ENCODE data around the gene CACNA1B.
"Not testable (repeated sequence)": the region's sequence is repeated elsewhere in the genome, so short reads cannot be mapped to it uniquely, and the experiment has no call there.

CACNA1B gene

DNA sequence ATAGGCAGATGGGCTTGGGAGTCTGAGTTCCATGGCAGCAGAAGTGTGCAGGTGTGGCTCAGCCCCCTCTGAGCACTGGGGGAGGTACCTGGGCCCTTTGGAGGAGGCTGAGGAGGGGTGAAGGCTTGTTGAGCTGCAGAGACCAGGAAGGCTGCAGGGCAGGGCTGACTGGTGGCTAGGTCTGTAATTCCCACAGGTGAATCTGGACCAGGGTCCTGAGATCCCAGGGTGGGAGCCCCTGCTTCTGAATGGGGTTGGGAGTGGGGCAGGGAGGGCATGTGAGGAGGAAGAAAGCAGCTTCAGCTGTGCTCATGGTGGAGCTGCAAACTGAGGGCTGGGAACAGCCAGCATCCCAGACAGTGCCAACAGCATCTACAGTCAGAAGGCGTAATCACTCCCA is 111.1 kb downstream of the CACNA1B start:
- FAIRE-seq: no peak

DNA sequence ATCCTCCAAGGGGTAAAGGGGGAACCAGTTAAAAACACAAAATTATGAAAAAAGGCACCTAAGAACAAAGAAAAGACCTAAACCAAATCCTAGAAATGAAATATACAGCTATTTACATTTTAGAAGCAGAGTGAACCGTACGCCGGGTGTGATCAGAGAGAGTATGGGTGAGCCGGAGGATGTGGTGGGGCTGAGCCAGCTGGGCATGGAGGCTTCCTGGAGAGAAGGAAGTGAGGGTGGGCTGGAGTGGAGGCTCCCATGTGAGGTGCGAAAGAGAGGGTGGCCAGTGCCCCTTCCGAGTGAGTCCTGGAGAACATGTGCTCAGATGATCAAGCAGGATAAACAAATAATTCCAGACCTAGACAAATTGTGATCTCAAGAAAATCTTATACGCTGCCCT is 111.6 kb downstream of the CACNA1B start:
- no peak for FAIRE-seq

DNA sequence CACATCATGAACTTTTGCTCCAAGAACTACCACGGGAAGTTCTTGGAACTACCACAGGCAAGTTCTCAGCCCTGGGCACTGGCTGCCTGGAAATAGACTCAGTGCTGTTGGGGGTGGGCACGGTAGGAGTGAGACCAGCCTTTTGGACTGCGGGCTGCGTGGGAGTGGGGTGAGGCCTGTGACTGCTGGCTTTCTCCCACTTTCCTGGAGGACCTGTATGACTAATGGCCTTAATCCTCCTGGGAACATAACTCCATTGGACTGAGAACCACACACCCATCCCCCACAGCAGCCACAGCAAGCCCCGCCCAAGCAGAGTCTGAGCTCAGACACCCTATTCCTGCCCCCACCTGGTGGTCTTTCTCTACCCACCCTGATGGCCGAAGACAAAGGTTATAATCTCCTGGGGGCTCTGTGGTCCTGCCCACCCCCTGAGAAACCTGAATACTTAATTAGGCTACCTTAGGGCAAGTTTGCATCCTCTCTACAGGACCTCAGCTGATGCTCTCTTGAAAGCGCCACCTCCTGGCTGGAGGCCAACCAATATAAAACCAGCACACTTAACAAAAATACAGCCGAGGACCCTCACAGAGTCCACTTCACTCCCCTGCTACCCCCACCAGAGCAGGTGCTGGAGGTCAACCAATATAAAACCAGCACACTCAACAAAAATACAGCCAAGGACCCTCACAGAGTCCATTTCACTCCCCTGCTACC is 112.6 kb downstream of the CACNA1B start:
- no peak for FAIRE-seq

DNA sequence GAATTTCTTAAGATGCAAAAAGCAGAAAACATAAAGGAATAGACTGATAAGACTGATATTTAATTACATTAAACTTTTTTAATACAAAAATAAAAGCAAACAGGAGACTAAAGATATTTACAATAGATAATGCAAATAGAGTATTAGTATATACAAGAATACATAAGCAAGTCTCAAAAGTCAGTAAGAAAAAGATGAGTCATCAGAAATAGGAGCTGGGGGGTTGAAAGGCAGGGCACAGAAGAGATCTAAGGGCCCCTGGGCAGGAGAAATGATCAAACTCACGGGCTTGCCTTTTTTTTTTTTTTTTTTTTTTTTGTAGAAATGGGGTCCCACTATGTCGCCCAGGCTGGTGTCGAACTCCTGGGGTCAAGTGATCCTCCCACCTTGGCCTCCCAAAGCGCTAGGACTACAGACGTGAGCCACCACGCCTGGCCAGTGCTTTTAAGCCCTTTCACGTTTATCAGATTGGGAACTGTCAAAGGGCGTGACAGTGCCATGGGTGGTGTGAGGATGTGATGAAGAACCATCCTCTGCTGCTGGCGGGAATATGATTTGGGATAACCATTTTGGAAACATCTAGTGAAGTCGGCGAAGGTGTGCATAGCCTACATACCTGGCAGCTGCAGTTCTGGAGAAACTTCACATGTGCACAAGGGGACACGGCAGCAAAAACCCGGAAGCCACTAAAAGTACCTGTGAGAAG is 126.1 kb downstream of the CACNA1B start:
- FAIRE-seq: no peak

DNA sequence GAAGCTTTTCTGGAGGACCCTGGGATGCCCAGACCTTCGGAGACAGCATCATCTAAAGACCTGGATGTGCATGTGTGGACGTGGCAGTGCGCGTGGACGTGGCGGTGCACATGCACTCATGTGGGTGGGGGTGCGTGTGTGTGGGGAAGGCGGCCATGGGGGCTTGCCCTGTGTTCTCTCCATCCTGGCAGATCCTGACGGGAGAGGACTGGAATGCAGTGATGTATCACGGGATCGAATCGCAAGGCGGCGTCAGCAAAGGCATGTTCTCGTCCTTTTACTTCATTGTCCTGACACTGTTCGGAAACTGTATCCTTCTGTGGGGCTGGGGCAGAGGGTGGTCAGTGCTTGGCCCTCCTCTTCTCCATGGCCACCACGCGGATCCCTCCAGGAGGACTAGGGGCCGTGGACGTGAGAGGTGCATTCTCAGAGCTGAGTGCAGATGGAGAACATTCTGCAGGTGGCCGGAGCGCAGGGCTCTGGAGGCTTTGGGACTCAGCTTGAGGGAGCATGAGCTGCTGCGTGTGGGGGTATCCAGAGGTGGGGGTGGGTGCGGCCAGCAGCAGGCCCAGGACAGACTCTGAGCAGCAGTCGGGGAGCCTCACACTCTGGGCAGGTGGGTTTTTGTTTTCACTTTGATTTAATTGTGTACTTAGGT is 129.1 kb downstream of the CACNA1B start:
- FAIRE-seq: no peak

DNA sequence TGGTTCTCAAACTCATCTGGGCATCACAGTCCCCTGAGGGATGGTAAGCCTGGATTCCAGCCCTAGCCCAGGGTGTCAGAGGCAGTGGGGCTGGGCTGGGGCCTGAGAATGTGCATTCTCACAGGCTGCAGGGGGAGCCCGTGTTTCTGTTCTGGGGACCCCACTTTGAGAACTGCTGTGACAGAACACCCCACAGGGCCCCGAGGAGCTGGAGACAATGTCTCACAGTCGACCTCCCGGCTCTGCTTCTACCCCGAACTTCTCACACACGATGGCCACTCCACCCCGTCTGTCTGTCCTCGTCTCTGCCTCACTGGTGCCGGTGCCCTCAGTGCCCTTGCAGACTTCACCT is 130.0 kb downstream of the CACNA1B start:
- FAIRE-seq: no peak

DNA sequence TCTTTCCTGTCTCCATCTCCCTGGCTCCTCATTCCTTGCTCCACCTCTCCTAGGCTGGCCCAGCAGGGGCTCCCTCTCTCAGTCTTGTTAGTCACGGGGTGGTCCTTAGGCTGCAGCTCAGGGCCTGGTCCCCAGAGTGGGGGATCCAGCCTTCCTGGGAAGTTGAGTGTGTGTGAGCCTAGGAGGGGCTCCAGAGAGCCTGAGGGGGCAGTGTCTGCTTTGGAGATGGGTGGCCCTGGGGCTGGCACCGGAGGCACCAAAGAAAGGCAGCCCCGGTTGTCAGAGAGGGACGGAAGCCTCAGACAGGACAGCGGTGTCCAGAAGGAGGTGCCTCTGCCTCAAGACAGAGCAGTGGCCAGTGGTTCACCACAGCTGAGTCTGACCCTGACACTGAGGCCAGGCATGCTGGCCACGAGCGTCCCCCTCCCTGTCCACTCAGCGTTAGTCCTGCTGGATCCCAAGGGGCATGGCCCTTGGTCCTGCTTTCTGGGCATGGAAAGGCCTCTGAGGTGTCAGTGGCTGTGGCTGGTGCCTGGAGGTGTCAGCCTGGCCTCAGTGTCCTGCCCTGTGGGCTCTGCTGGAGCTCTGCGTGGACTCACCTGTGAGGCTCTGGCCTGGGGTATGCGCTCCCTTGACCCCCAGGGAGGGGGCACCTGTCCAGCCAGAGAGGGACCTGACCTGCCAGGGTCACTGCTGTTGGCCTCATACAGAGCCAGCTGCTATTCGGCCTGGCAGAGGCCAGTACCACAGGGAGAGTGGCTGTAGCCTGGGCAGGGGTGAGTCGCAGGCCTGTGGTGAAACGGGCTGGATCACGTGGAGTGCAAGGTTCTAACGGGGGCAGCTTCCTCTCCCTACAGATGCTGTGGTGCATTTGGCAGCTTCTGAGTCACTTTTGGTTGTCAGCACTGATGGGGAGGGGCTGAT is 130.6 kb downstream of the CACNA1B start:
- no peak for FAIRE-seq

DNA sequence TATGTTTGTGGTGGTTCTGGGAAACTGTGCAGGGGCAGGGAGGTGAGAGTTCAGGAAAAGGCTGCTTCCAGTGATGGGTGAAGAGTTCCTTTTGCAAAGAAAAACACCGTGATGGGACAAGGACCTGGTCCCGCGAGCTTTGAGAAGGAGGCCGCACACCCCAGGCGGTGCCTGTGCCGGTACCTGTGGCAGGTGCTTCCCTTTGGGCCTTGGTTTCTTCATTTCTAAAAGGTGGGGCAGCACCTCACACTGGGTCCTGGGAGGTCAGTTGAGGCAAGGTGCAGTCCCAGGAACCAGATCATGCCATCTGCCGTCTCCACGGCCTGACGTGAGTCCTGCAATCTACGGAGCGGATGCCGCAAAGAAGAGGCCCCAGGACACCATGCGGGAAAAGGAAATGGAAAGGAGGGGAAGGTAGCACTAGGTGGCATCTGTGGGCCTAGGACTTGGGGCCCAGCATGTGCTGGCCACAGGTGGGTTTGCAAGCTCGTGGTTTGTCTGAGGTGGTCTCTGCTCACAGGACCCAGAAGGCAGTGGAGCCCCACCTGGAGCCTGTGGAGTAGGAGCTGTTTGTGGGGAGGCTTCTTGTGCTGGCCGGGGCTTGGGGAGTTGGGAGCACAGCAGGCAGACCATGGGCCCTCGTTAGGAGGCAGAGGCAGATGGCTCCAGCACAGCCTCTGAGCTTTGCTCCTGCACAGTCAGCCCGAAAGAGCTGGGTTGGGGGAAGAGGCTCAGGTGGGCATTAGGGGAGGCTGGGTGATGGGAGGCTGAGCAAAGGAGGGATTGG is 131.6 kb downstream of the CACNA1B start:
- FAIRE-seq: no peak

DNA sequence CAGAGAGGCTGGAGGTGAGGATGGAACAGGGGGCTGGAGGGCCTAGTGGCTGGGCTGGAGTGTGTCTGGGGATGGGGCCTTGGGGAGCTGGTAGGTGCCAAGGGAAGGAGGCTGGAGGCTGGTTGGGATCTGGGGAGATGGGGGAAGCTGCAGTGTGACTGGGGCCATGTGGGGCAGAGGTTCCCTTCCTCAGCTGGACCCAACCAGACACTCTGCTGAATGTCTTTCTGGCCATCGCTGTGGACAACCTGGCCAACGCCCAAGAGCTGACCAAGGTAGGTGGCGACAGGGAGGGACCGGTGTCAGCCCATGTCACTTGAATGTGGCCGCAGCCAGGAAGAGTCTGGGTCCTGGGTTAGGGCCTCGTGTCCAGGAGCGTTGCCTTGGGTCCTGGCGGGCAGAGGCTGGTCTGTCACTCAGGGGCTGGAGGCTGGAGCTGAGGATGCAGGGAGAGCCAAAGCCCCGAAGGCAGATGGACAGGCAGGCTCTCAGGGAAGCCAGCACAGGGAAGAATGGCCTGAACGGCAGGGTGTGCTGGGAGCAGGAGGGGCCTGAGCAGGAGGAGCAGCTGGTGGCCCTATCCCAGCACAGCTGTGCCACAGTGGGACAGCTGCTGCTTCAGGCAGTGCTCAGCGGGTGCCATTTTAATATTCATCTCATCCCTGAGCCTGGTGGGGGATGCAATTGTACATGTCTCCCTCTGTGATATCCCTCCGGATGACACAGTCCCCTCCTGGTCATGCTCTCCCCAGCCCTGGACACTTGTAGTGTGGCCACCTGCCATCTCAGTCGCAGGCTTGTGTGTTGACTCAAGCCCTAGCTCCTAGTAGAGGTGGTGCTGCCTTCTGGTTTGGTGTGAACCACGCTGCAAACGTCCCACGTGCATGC is 132.5 kb downstream of the CACNA1B start:
- FAIRE-seq: no peak

DNA sequence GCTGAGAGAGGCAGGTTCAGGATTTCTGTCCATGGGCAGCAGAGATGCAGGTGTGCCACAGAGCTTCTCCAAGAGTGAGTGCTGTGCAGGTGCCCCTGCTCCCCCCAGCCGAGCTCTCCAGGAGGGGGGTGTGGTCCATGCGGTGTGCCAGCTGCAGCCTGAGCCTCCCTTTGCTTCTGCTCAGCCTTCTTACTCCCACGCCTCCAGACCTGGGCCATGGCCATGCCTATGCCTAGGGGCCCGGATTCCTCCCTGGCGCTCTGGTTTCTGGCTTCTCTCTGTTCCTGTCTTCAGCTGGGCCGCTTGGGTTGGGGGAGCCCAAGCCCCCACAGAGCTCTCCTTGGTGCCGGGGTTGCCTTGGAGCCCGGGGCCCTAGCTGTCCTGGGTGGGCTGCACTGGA is 133.3 kb downstream of the CACNA1B start:
- no peak for FAIRE-seq

DNA sequence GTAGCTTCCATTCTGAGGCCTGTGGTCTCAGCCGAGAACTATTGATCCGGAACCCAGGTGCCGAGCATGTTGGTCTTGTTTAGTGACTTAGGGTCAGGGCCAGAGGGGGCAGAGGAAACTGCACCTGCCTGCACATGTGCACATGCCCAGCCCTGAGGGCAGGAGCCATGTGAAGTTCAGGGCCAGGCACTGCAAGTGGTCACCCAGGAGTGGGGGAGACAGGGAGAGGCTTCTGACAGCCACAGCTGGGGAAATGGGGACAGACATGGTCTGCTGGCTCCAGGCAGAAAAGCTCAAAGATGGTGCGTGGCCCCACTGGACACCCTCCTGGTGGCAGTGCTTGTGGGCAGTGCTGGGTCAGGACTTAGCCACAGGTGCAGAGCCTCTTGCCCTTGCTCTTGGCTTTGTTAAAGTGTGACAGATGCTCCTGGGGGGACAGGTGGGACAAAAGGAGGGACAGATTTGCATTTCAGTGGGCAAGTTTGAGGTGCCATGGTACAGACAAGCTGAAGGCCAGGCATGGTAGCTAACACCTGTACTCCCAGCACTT is 134.4 kb downstream of the CACNA1B start:
- FAIRE-seq: no peak

DNA sequence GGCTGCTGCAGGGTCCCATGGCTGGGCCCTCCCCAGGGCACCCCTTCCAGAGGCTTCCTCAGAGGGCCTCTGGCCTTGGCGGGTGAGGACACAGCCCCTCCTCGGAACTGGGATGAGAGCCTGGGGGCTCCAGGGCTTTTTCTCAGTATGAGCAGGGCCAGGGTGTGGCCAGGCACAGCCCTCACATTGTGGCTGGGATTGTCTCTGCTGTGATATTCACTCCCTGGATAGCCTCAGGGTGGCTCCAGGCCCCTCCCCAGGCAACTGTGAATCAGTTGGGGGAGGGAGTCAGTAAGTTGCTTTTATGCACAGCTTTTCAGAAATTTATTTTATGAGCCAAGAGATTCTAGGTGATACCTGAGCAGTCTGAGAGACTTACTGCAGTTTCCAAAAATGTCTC is 135.7 kb downstream of the CACNA1B start:
- no peak for FAIRE-seq

DNA sequence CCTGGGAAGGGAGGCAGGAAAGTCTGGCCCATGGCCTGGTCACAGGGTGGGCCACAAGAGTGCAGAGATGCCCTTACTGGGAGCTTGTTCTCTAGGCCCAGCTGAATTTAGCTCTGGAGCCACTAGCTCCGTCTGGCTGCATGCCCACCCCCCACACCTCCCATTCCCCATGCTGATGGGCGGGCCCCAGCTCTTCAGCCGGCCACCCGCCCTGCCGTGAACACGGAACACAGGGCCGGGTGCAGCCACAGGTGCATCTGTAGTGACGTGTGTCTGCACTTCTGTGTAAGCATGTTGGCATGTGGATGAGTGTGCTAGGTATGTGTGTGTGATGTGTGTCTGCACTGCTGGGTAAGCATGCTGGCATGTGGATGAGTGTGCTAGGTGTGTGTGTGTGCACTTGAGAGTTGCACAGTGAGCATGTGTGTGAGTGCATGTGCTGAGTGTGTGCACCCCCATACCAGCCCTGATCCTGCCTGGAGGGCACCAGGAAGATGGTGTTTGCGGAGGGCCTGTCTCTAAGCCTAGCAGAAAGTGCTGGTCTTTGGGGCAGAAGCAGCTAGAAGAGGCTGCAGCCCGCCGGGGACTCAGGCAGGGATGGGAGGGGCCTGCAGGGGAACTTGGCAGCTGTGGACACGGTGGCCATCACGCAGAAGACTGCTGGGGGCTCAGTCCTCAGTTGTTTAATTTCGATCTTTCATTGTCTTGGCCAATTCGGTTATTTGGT is 136.4 kb downstream of the CACNA1B start:
- no peak for FAIRE-seq

DNA sequence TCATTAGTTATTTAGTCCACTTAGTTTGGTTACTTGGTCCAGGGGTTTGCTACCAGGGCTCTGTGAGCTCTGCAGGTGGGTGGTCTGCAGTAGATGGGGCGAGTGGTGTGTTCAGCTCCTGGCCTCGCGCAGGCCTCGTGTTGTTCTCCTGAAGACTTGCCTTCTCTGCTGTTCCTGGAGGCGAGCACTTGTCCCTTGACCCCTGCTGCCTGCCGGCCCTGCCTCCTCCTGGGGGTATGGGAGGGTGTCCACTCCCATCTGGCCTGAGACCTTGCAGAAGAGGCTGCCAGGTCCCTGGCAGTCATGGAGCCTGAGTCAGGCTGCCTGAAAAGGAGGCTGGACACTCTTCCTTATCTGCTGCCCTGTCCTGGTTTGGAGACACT is 137.0 kb downstream of the CACNA1B start:
- FAIRE-seq: no peak

DNA sequence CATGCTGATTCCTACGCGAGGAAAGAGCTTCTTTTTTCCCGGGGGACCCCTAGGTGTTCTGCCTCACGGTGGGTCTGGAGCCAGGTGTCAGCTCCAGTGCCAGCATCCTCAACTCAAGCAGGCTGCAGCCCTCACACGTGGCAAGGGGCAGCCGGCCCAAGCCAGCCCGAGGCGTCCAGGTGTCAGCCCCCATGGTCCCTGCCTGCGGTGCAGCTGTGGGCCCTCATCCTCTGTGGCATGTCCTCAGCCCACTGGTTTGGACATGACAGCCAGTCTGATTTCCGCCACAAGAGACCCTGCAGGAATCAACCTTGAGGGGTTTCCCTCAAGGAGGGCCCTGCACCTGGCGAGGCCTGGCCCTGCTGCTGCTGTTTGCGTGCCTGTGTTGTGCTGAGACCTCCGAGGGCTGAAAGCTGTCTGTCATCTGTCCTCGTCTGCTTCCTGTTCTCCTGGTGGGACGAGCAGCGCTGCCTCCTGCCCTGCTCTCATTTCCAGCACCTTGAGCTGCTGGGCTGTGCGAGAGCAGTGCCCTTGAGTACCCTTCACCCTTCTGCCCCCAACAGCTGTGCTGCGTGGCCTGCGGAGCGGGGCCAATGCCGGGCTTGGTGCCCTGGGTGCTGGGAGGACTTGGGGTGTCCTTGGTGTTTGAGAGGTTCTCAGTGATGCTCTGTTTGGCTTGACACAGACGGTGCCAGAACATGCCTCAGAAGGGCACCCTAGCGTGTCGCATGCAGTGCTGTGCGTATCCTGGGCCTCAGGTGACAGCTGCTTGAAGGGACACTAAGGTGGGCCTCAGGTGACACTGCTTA is 137.6 kb downstream of the CACNA1B start:
- FAIRE-seq: no peak

DNA sequence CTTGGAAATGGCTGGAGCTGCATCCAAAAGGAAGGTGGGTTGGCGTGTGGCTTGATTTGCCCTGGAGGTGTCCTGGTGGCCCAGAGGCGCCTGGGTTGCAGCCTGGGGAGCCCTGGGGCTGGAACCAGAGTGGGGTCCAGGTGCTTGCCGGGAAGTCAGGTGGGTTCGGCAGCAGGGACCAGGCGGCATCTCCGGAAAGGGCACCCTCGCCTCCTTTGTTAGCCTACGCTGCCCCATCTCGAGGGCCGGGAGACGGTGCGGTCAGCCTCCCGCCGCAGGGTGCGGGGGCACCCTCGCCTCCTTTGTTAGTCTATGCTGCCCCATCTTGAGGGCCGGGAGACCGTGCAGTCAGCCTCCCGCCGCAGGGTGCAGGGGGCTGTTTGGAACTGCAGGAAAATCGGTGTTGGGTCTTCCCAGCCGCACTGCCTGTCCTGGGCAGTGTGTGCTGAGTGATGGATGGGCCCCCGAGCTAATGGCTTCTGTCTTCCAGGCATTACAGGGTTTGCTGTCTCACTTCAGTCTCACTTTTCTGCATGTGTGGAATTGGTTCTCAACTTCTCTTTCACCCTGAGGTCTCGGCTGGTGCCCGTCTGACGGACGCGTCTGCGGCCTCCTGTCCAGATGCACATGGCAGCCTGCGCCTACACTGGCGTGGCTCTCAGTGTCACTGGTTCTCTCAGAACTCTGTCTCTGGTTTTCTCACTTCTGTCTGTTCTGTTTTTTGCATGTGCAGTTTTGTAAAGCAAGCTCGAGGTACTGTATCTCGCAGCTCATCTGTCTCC is 139.0 kb downstream of the CACNA1B start:
- FAIRE-seq: no peak

DNA sequence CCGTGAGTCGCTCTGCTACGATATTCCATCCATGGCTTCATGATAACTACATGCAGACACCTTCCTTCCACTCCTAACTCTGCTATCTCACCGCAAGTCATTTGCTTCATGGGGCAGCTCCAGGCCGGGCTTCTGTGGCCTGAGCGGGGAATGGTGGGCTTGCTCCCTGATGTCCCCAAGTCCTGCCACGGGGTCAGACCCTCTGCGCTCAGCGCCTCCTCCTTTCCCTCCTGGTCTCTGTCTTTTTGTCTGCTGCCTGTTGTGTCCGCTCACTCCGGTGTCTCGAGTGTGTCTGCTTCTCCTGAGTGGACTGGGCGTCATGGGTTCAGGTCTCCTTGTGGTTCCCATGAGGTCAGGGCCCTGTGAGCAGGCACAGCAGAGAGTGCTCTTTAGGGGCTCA is 139.6 kb downstream of the CACNA1B start:
- FAIRE-seq: no peak

DNA sequence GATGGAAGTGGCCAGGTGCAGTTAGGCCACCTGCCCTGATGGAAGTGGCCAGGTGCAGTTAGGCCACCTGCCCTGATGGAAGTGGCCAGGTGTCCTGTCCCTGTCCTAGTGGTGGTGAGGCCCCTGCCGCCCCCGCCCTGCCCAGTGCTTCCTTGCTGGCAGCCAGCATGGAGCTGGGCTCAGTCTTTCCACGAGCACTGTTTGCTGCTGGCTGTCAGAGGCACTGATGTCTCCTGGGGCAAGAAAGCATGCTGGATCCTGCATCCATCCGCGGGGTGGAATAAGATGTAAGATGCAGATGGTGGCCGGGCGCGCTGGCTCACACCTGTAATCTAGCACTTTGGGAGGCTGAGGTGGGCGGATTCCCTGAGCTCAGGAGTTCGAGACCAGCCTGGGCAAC is 141.9 kb downstream of the CACNA1B start:
- not testable (repeated sequence) for FAIRE-seq

Data from endometrium (tissue), 2 donors.